HG02798 (cell line): ENCODE results near the gene LTB4R.
A peak's percentile ranks its signal among the peaks of the same experiment; 100 is the strongest.

Source experiments
- ATAC-seq: cut with Tn5 transposase; IDR thresholded peaks from one replicate; pipeline ENCODE4 v1.9.1; 2021; ENCODE audit warnings: mild to moderate bottlenecking; ENCODE audit not compliant: unreplicated experiment, poor library complexity

Gene LTB4R

DNA sequence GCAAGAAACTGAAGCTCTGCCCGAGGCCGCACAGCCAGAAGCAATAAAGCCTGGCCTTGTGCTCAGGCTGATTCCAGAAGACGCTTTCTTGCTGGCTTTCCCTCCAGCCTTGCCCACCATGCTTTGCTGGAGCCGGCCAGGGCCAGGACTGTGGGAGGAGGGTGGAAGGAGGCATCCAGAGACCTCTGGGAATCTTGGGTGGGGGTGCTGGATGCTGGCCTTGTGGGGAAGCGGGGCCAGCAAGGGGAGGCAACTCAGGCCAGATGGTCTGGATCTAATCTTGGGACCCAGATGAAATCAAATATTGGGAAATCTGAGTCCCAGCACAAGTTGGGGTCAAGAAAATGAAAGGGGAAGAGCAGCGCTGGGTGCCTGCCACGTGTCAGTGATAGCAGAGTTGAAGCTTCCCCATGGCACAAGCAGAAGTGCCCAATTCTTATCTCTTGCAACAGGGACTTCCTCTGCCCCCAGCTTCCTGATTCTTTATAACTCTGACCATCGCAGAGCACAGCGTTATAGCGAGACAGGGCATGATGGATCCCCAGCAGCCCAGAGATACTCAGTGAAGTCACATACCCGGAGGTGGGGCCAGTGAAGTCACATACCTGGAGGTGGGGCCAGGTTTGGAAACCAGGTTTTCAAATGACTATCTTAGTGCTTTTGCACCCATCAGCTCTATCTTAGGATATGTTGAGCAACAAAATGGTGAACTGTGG lies 33.5 kb upstream of the LTB4R start:
- ATAC-seq, result no peak

GRCh38 chr14:24278424-24278823 lies 32.9 kb upstream of the LTB4R start:
- no peak for ATAC-seq

DNA sequence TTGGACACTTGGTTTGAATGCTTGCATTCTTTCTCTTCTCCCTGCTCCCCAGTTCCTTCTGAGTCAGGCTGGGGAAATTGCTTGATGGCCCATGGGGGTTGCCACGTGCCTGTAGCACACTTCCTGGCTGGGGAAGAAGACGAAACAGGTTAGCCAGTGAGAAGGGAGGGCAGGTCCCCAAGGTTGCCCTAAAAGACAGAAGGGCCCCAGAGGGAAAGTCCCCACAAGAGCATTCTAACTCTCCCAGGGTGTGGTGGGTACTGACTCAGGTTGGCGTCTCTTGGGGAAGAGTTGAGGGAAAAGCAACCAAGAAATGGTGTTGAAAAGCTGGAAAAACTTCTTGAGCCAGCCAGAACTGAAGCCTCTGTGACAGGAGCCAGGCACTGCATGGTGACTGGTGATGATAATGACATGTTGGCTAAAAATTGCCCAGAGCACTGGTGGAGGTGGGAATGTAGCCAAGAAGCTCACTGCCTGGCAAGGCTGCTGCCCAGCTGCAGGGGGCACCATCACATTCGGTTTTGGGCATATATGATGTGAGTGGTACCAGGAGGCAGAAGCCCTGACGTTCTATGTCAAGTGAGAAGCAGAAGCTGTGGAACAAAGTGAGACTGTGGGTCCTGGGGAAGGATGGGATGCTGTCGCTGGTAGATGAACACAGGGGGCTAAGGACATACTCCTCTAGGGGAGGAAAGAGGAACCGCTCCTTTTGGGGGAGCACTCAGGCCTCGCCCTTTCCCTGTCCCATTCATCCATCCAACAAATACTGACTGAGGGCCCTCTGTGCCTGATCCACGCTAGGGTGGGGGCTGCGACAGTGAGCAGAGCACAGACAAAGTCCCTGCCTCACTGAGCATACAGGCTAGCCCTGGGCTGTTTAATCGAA lies 31.8 kb upstream of the LTB4R start:
- ATAC-seq, result peak; percentile 70

GRCh38 chr14:24280797-24281460 lies 30.4 kb upstream of the LTB4R start:
- ATAC-seq, result no peak

DNA sequence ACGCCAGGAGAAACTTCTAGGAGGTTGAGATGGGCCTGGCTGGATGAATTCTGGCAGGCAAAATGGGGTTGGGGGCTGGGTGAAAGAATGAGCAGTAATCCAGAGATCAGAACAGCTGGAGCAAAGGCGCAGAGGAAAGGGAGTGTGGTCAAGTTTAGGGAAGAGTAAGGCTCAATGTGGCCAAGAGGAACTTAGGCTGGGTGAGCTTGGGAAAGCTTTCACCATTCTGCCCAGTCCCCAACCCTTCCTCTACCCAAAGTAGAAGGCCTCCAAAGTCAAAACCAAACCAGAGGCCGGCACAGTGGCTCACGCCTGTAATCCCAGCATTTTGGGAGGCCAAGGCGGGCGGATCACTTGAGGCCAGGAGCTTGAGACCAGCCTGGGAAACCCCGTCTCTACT lies 29.7 kb upstream of the LTB4R start:
- ATAC-seq, result no peak

GRCh38 chr14:24282736-24283135 lies 28.6 kb upstream of the LTB4R start:
- no peak for ATAC-seq

DNA sequence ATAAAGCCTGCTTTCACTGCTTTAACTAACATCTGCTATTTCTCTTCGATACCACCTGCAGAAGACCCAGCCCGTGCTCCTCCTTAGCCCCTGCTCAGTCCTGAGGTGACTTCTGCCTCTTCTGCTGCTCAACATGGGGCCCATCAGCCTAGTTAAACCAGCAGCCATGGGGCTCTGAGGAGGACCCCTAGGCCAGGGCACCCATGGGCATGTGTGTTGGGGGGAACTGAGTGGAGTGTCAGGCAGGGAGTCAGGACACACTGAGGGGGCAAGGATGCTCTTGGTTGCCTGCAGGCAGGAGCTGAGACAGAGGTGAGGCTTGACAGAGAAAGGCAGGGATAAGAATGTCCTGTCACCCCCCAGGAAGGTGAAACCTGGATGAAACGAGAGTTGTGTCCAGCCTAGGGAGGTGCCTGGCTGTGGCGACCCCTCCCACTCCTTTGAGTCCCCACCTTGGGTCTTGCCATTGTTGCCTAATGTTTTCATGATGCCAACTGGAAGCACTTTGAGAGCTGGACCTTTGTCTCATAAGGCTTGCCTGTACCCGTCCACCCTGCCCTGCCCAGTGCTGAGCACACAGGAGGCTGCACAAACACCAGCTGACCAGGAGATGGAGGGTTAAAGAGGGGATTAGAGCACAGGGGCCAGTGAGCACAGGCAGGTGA lies 27.4 kb upstream of the LTB4R start:
- no peak for ATAC-seq

- no peak for ATAC-seq
Observed at GRCh38 chr14:24284501-24285035, 26.7 kb upstream of the LTB4R start.

GRCh38 chr14:24285351-24285750 lies 26.0 kb upstream of the LTB4R start:
- no peak for ATAC-seq

DNA sequence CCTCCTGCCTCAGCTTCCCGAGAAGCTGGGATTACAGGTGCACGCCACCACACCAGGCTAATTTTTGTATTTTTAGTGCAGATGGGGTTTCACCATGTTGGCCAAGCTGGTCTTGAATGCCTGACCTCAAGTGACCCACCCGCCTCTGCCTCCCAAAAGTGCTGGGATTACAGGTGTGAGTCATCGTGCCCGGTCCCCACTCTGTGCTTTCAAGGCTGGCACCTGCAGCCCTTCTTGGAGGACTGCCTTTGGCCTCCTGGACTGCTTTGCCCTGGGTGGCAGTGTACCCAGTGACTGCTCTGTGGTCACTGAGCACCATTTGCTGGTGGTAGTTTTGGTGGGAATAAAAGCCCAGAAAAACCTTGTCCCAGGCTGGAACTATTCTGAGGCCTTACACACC lies 24.3 kb upstream of the LTB4R start:
- ATAC-seq, result no peak

GRCh38 chr14:24289649-24290280 lies 21.5 kb upstream of the LTB4R start:
- peak; percentile 60 for ATAC-seq

GRCh38 chr14:24290746-24291145 lies 20.6 kb upstream of the LTB4R start:
- ATAC-seq, result no peak

GRCh38 chr14:24291446-24292117 lies 19.7 kb upstream of the LTB4R start:
- no peak for ATAC-seq

DNA sequence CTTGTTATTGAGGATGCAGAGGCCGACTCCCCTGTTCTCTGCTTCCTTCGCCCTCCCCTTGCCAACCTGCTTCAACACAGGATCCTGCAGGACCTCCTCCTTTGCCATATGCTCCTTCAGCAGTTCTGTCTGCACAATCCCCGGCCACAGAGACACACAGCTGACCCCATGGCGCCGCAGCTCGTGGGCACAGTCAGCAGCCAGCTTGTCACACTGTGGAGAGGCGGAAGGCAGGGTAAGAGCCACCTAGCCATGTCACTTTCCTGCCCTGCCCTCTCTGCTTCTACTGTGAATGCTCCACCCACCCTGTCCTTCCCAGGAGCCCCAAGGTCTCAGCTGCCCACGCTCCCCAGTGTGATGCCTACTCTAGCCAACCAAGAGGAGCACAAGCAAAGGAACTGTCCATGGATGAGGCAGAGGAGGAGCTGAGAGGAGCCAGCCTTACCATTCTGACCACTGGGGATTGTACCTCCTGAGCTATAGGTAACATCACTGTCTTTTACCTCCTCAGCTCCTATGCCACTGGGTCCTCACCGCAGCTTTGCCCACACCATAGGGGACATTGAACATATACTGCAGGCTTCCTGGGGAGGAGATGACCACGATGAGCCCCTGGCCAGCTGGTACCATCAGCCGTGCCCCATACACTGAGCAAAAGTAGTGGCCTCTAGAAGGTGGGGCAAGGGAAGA lies 19.0 kb upstream of the LTB4R start:
- no peak for ATAC-seq

GRCh38 chr14:24293525-24293924 lies 17.8 kb upstream of the LTB4R start:
- ATAC-seq, result no peak

GRCh38 chr14:24296341-24297157 lies 14.8 kb upstream of the LTB4R start:
- ATAC-seq, result peak; percentile 36

GRCh38 chr14:24297190-24297964 lies 13.9 kb upstream of the LTB4R start:
- ATAC-seq, result peak; percentile 2
